ENCODE data around the gene PRF1. TPM values are rescaled to one million over a fixed set of nuclear protein-coding genes. Genes with fewer than 3 reads are reported as not detected.
"Not testable (repeated sequence)": the region's sequence is repeated elsewhere in the genome, so short reads cannot be mapped to it uniquely, and the experiment has no call there.

The PRF1 gene
- total and polyA plus RNA-seq, 7 donors, result 0.33 to 3.4 (median 1.6) TPM

DNA sequence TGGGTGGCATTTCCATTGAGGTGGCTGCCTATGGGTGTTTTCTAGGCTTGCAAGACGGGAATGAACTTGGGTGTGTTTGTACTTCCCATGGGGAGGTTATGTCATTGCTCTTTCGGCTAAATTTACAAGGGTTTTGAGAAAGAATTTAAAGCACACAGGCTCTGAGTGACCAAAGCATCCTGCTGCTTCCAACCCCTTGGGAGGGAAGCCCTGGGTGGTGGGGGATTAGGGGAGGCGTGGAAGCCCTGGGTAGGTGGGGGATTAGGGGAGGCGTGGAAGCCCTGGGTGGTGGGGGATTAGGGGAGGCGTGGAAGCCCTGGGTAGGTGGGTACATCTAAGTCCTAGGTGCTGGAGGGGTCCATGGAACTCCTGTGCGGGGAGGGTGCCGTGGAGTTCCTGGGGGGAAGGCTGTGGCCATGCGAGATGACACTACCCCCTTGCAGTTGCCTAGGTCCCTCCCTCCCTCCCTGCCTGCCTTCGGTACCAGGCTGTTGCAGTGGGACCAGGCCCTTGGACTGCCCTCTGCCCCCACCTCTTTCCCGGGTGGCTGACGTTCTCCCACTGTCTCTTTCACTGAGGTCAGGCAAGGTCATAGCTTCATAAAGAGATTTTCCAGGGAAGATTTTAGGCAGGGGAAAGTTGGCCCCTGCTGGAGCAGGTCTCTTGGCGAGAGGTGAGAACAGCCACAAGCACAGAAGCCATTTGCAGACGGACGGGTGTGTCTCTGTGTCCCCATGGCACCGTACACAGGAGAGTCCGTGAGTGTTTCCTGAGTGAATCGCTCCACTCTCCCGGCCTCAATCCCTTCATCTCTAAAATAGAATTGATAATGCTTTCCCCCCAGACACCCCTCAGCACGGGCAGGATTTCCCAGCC lies 19.5 kb downstream of the PRF1 start:
- intact Hi-C loops (cut with DNase I), result no loop called here
- WGBS, 3 donors, result 79 to 87% (median 83%) methylated on average over 16 to 19 of the region's 19 CpGs
- H3K27me3 ChIP-seq (ENCODE audit: insufficient read depth in 3 of 3, low read length in 2 of 3), result no peaks in the 10 kb centered on the region
- DNase-seq, result no peak
- no peak overlapping the region for H3K27ac ChIP-seq
- H3K36me3 ChIP-seq (ENCODE audit: insufficient read depth in 1 of 2, low read depth in 1 of 2), result no peaks in the 10 kb centered on the region
- H3K4me1 ChIP-seq, result no peaks in the 10 kb centered on the region
- ATAC-seq, result no peak
- TF ChIP-seq, protein P1, sequence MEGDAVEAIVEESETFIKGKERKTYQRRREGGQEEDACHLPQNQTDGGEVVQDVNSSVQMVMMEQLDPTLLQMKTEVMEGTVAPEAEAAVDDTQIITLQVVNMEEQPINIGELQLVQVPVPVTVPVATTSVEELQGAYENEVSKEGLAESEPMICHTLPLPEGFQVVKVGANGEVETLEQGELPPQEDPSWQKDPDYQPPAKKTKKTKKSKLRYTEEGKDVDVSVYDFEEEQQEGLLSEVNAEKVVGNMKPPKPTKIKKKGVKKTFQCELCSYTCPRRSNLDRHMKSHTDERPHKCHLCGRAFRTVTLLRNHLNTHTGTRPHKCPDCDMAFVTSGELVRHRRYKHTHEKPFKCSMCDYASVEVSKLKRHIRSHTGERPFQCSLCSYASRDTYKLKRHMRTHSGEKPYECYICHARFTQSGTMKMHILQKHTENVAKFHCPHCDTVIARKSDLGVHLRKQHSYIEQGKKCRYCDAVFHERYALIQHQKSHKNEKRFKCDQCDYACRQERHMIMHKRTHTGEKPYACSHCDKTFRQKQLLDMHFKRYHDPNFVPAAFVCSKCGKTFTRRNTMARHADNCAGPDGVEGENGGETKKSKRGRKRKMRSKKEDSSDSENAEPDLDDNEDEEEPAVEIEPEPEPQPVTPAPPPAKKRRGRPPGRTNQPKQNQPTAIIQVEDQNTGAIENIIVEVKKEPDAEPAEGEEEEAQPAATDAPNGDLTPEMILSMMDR (IDR thresholded peaks at IDR 0.05), result no peak
- H3K4me3 ChIP-seq, result no peak overlapping the region
- H3K9me3 ChIP-seq, result no peaks in the 10 kb centered on the region

DNA sequence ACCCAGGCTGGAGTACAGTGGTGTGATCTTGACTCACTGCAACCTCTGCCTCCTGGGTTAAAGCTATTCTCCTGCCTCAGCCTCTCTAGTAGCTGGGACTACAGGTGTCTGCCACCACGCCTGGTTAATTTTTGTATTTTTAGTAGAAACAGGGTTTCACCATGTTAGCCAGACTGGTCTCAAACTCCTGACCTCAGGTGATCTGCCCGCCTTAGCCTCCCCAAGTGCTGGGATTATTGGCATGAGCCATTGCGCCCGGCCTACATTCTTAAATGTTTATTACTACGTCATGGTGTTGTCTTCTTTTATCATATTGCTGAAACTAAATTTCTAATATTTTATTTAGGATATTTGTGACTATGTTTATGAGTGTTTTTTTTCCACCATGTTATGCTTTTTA lies 21.4 kb downstream of the PRF1 start:
- H3K9me3 ChIP-seq; H3K27me3 ChIP-seq (ENCODE audit: insufficient read depth in 3 of 3, low read length in 2 of 3); H3K4me1 ChIP-seq; H3K4me3 ChIP-seq; H3K27ac ChIP-seq; intact Hi-C loops (cut with DNase I); ATAC-seq; H3K36me3 ChIP-seq (ENCODE audit: insufficient read depth in 1 of 2, low read depth in 1 of 2); DNase-seq: not testable (repeated sequence)
- 98 to 99% (median 98%) methylated on average over 5 of the region's 5 CpGs for WGBS, 3 donors

DNA sequence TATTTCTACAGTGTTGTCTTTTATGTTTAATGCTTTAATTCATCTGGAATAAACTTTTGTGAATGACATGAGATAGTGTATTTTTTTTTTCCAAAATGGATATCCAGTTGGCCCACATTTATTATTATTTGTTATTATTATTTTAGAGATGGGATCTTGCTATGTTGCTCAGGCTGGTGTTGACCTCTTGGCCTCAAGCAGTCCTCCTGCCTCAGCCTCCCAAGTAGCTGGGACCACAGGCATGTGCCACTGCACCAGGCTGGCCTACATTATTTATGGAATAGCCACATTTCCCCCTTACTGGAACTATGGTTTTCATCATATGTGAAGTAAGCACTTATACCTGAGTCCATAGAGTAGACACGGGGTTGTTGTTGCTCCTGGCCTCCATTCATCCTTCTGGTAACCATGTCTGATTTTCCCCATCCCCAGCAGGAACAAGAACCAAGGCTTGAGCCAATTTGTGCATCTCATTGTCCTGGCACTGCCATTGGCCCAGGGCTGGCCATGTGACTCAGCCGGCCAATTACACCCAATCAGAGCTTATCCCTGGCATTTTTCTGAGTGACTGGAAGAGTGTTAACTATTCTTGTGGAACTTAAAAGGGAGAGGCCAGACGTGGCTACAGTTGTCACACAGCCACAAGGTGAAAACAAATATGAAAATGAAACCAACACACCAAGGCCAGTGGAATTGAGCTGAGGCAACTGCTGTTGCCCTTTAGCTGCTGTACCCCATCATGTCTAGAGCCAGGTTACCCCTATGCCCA lies 23.1 kb downstream of the PRF1 start:
- no peak for DNase-seq
- 75 to 87% (median 77%) methylated on average over 3 of the region's 3 CpGs for WGBS, 3 donors
- no peak overlapping the region for H3K4me3 ChIP-seq
- no peaks in the 10 kb centered on the region for H3K36me3 ChIP-seq (ENCODE audit: insufficient read depth in 1 of 2, low read depth in 1 of 2)
- intact Hi-C loops (cut with DNase I), result no loop called here
- no peaks in the 10 kb centered on the region for H3K4me1 ChIP-seq
- TF ChIP-seq, protein P1 (IDR thresholded peaks at IDR 0.05), result no peak
- no peak for ATAC-seq
- no peak overlapping the region for H3K27ac ChIP-seq
- no peaks in the 10 kb centered on the region for H3K9me3 ChIP-seq
- no peaks in the 10 kb centered on the region for H3K27me3 ChIP-seq (ENCODE audit: insufficient read depth in 3 of 3, low read length in 2 of 3)

DNA sequence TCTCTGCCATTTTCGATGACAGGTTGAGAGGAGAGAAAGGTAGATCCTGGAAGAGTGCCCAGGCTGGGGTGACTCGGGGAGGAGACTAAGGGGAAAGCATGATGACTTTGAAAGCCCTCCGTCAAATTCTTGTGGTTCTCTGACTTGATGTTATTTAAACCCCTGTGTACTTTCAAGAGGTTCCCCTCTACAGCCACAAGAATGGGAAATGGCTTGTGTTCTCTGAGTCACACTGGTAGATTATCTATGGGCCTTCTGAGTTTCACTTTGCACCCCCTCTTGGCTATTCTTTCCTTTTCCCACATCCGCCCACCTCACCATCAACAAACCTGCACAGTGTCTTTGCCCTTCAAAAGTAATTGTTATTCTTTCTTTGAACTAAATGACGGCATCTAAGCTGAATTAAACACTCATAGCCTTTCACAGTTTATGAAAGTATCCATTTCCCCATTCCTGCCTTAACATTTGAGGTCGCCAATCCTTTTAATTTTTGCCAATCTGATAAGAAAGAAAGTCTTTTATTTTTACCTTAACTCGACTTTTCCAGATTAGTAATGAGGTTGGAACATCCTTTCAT lies 24.1 kb downstream of the PRF1 start:
- Histone ChIP-seq H3K27me3 (ENCODE audit: insufficient read depth in 3 of 3, low read length in 2 of 3) (no peaks in the 10 kb centered on the region), H3K4me1 (no peaks in the 10 kb centered on the region), H3K36me3 (ENCODE audit: insufficient read depth in 1 of 2, low read depth in 1 of 2) (no peaks in the 10 kb centered on the region), H3K9me3 (no peaks in the 10 kb centered on the region), H3K4me3 (no peak overlapping the region), H3K27ac (no peak overlapping the region)
- DNase-seq (no peak), ATAC-seq (no peak)
- intact Hi-C loops (cut with DNase I), result no loop called here
- TF ChIP-seq, protein P1 (IDR thresholded peaks at IDR 0.05), result no peak
- 72 to 81% (median 78%) methylated on average over 7 of the region's 7 CpGs for WGBS, 3 donors
